Type B pancreatic cell (in vitro differentiated cells): ENCODE measurements around the gene EXOSC7. TPM values are rescaled to one million over a fixed set of nuclear protein-coding genes. Genes with fewer than 3 reads are reported as not detected.

ENCODE experiments used
- DNase-seq: peaks from one replicate; pipeline ENCODE4 v3.0.0; 2021; ENCODE audit warnings: mixed read lengths; ENCODE audit not compliant: unreplicated experiment; ENCODE audit errors: extremely low spot score
- H3K27ac Mint-ChIP-seq: 2 replicates; pipeline ENCODE4 v1.8.0; 2021; ENCODE audit warnings: mild to moderate bottlenecking, mixed read lengths
- H3K27me3 Mint-ChIP-seq: 2 replicates; pipeline ENCODE4 v1.8.0; 2021; ENCODE audit warnings: mixed read lengths
- H3K36me3 Mint-ChIP-seq: 2 replicates; pipeline ENCODE4 v1.8.0; 2021; ENCODE audit warnings: mixed read lengths
- H3K4me1 Mint-ChIP-seq: one replicate; pipeline ENCODE4 v1.8.0; 2021; ENCODE audit warnings: mixed read lengths; ENCODE audit not compliant: unreplicated experiment
- H3K4me3 Mint-ChIP-seq: 2 replicates; pipeline ENCODE4 v1.8.0; 2021; ENCODE audit warnings: mild to moderate bottlenecking, mixed read lengths
- H3K9me3 Mint-ChIP-seq: 2 replicates; pipeline ENCODE4 v1.8.0; 2021; ENCODE audit warnings: mixed read lengths
- CTCF ChIP-seq: fragments of 200-600 bp; sonication (generic); conservative IDR thresholded peaks from 2 replicates; pipeline ENCODE4 v1.5.0; 2021; ENCODE audit warnings: antibody characterized with exemption, mild to moderate bottlenecking
- total RNA-seq: library from RNA; stranded (reverse); gene quantifications from 2 replicates; pipeline ENCODE4 v1.2.1, GENCODE V29; 2021; ENCODE audit warnings: low replicate concordance

EXOSC7 gene
- total RNA-seq, 1 donor from 2014 or later = 49.7 TPM

- TF ChIP-seq CTCF = no peak
- Mint-ChIP-seq H3K27ac (no peak overlapping the region), H3K4me1 (peaks cover 4% of the 10 kb centered on the region), H3K4me3 (no peak overlapping the region), H3K27me3 (no peaks in the 10 kb centered on the region), H3K36me3 (peaks cover 51% of the 10 kb centered on the region), H3K9me3 (peaks cover 5% of the 10 kb centered on the region)
- DNase-seq = no peak
These were observed 32.1 kb downstream of the EXOSC7 start for GRCh38 chr3:45008117-45008516.

GRCh38 chr3:45009868-45010267 is 33.8 kb downstream of the EXOSC7 start:
- DNase-seq = no peak
- peaks cover 42% of the 10 kb centered on the region for H3K36me3 Mint-ChIP-seq
- no peak overlapping the region for H3K27ac Mint-ChIP-seq
- no peaks in the 10 kb centered on the region for H3K9me3 Mint-ChIP-seq
- no peaks in the 10 kb centered on the region for H3K27me3 Mint-ChIP-seq
- no peak for TF ChIP-seq CTCF
- H3K4me1 Mint-ChIP-seq = peaks cover 4% of the 10 kb centered on the region
- H3K4me3 Mint-ChIP-seq = no peak overlapping the region

GRCh38 chr3:45010811-45011333 is 34.8 kb downstream of the EXOSC7 start:
- no peak for DNase-seq
- no peak overlapping the region for H3K4me3 Mint-ChIP-seq
- H3K9me3 Mint-ChIP-seq = no peaks in the 10 kb centered on the region
- H3K27me3 Mint-ChIP-seq = no peaks in the 10 kb centered on the region
- no peak overlapping the region for H3K27ac Mint-ChIP-seq
- peaks cover 32% of the 10 kb centered on the region for H3K36me3 Mint-ChIP-seq
- TF ChIP-seq CTCF = no peak
- peaks cover 4% of the 10 kb centered on the region for H3K4me1 Mint-ChIP-seq

GRCh38 chr3:45011756-45012508 is 35.9 kb downstream of the EXOSC7 start:
- peaks cover 31% of the 10 kb centered on the region for H3K36me3 Mint-ChIP-seq
- no peak for DNase-seq

GRCh38 chr3:45012577-45012976 is 36.5 kb downstream of the EXOSC7 start:
- peaks cover 4% of the 10 kb centered on the region for H3K4me1 Mint-ChIP-seq
- TF ChIP-seq CTCF = no peak
- H3K4me3 Mint-ChIP-seq = no peak overlapping the region
- peaks cover 29% of the 10 kb centered on the region for H3K36me3 Mint-ChIP-seq
- H3K9me3 Mint-ChIP-seq = no peaks in the 10 kb centered on the region
- DNase-seq = no peak
- no peak overlapping the region for H3K27ac Mint-ChIP-seq
- no peaks in the 10 kb centered on the region for H3K27me3 Mint-ChIP-seq

More at GRCh38 chr3:45011756-45012508, 35.9 kb downstream of the EXOSC7 start:
- peaks cover 4% of the 10 kb centered on the region for H3K4me1 Mint-ChIP-seq
- H3K9me3 Mint-ChIP-seq = no peaks in the 10 kb centered on the region
- H3K27ac Mint-ChIP-seq = no peak overlapping the region
- H3K4me3 Mint-ChIP-seq = no peak overlapping the region
- no peaks in the 10 kb centered on the region for H3K27me3 Mint-ChIP-seq
- no peak for TF ChIP-seq CTCF
